ENCODE results near the gene AP3M1.

AP3M1 gene

GRCh38 chr10:74075906-74076305 is 74.7 kb downstream of the AP3M1 start:
- no peak overlapping the region for H3K4me3 ChIP-seq (ENCODE audit: low read depth, low read length)
- TF ChIP-seq CTCF (IDR thresholded peaks at IDR 0.05; ENCODE audit: borderline replicate concordance, insufficient read depth, low read depth, low read length), result no peak

DNA sequence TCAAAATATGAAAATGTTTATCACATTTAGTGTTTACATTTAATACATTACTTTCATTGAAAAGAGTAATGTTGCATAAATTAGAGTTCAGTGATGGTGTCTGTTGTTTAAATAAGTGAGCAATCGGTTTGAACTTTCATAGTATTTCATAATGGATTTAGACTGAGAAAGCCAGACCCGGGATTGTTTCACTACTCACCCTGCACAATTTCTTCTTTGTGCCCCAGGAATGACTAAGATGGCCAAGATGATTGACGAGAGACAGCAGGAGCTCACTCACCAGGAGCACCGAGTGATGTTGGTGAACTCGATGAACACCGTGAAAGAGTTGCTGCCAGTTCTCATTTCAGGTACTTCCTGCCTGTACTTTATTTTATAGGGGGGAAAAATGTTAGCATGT is 78.1 kb downstream of the AP3M1 start:
- no peak for TF ChIP-seq CTCF (IDR thresholded peaks at IDR 0.05; ENCODE audit: borderline replicate concordance, insufficient read depth, low read depth, low read length)
- no peak overlapping the region for H3K4me3 ChIP-seq (ENCODE audit: low read depth, low read length)

GRCh38 chr10:74071157-74071556 is 79.5 kb downstream of the AP3M1 start:
- TF ChIP-seq CTCF (IDR thresholded peaks at IDR 0.05; ENCODE audit: borderline replicate concordance, insufficient read depth, low read depth, low read length), result no peak
- H3K4me3 ChIP-seq (ENCODE audit: low read depth, low read length), result no peak overlapping the region
